PC-3 (cell line): Measurements from ENCODE around the gene ERGIC1. TPM values are rescaled to one million over a fixed set of nuclear protein-coding genes. Genes with fewer than 3 reads are reported as not detected.

Source experiments
- ATAC-seq: fragments of 200-7000 bp; cut with Tn5 transposase; 2 replicates; pipeline ENCODE4 v1.9.1; 2020; ENCODE audit warnings: mild to moderate bottlenecking, moderate library complexity
- BruUV-seq: library from RNA; stranded (reverse); fragments of 400-500 nt; replicated peaks from 2 replicates; lab custom pipeline; 2021; lab: Mats Ljungman, UMichigan
- CTCF ChIA-PET: fragments of 300-600 bp; sonication (Branson Sonifier 250); formaldehyde crosslinking; loops from one replicate; lab custom pipeline; 2022; ENCODE audit warnings: antibody characterized with exemption; lab: Charles Lee
- POLR2A ChIA-PET: fragments of 300-600 bp; sonication (Branson Sonifier 250); formaldehyde crosslinking; loops from one replicate; lab custom pipeline; 2022; ENCODE audit warnings: antibody characterized with exemption; ENCODE audit not compliant: unreplicated experiment; lab: Charles Lee
- DNase-seq: peaks from one replicate; pipeline ENCODE4 v3.0.0-alpha.2; 2015
- H2AFZ ChIP-seq: fragments of 300-600 bp; sonication (generic); 2 replicates; pipeline ENCODE4 v1.6.0; 2016; ENCODE audit warnings: antibody characterized with exemption, low read length
- H3F3A ChIP-seq: fragments of 300-600 bp; sonication (generic); one replicate; pipeline ENCODE4 v1.6.0; 2017; ENCODE audit warnings: antibody characterized with exemption, low read length, control low read depth, mild to moderate bottlenecking; ENCODE audit not compliant: unreplicated experiment
- H3K27ac ChIP-seq: fragments of 300-600 bp; sonication (generic); 2 replicates; pipeline ENCODE4 v1.5.1; 2016; ENCODE audit warnings: mild to moderate bottlenecking, low read length
- H3K27me3 ChIP-seq: fragments of 300-600 bp; sonication (generic); 2 replicates; pipeline ENCODE4 v1.6.1; 2016; ENCODE audit warnings: low read length, mixed read lengths
- H3K36me3 ChIP-seq: fragments of 300-600 bp; sonication (generic); 2 replicates; pipeline ENCODE4 v1.6.1; 2016; ENCODE audit warnings: low read depth, mixed run types, low read length, mixed read lengths
- H3K4me1 ChIP-seq: fragments of 300-600 bp; sonication (generic); 2 replicates; pipeline ENCODE4 v1.5.1; 2016; ENCODE audit warnings: low read length; ENCODE audit not compliant: insufficient read depth
- H3K4me2 ChIP-seq: fragments of 300-600 bp; sonication (generic); 2 replicates; pipeline ENCODE4 v1.6.0; 2016; ENCODE audit warnings: low read length
- H3K4me3 ChIP-seq: fragments of 300-600 bp; sonication (generic); 2 replicates; pipeline ENCODE4 v1.5.1; 2016; ENCODE audit warnings: mild to moderate bottlenecking, low read length, mixed read lengths
- H3K79me2 ChIP-seq: fragments of 300-600 bp; sonication (generic); 2 replicates; pipeline ENCODE4 v1.6.1; 2017; ENCODE audit warnings: low read length, mixed read lengths
- H3K9ac ChIP-seq: fragments of 300-600 bp; sonication (generic); 2 replicates; pipeline ENCODE4 v1.6.0; 2016; ENCODE audit warnings: mild to moderate bottlenecking, low read length
- H3K9me2 ChIP-seq: fragments of 300-600 bp; sonication (generic); replicated peaks from 2 replicates; pipeline ENCODE4 v1.6.1; 2016; ENCODE audit warnings: mixed run types, low read length, mixed read lengths
- H3K9me3 ChIP-seq: fragments of 300-600 bp; sonication (generic); 2 replicates; pipeline ENCODE4 v1.6.1; 2016; ENCODE audit warnings: low read length, mixed read lengths
- H4K20me1 ChIP-seq: fragments of 300-600 bp; sonication (generic); 2 replicates; pipeline ENCODE4 v1.6.1; 2016; ENCODE audit warnings: low read length, mixed read lengths
- CTCF ChIP-seq: fragments of 300-600 bp; sonication (generic); conservative IDR thresholded peaks from 2 replicates; pipeline ENCODE4 v1.5.1; 2017; ENCODE audit warnings: antibody characterized with exemption, low read depth, mild to moderate bottlenecking, low read length
- EZH2 ChIP-seq: fragments of 300-600 bp; sonication (generic); IDR thresholded peaks from one replicate; pipeline ENCODE4 v1.6.1; 2017; ENCODE audit warnings: antibody characterized with exemption, mild to moderate bottlenecking, low read length; ENCODE audit not compliant: unreplicated experiment
- EZH2phosphoT487 ChIP-seq: fragments of 300-600 bp; sonication (generic); IDR thresholded peaks from 2 replicates; pipeline ENCODE4 v1.6.1; 2018; ENCODE audit warnings: mild to moderate bottlenecking, antibody characterized with exemption, low read length, borderline replicate concordance
- intact Hi-C: fragments of 100-400 bp; cut with micrococcal nuclease; formaldehyde crosslinking; loops from 2 replicates; pipeline ENCODE4 v1.9.0; 2023
- total RNA-seq: library from RNA; depleted of rRNA; stranded (reverse); fragments of >200 nt; gene quantifications from 2 replicates; pipeline ENCODE4 v1.2.3, GENCODE V29; 2014

ERGIC1 gene
- total RNA-seq, 1 experiment from 2014 or later: 148 TPM

- no peak overlapping the region for H3K9ac ChIP-seq
- ATAC-seq (no peak), DNase-seq (no peak)
- H3K27me3 ChIP-seq: no peaks in the 10 kb centered on the region
- H3K4me2 ChIP-seq: no peak overlapping the region
- BruUV-seq: no TSS peak
- POLR2A ChIA-PET: no interaction called here
- H3F3A ChIP-seq: peaks cover 5% of the 10 kb centered on the region
- intact Hi-C loops: no loop called here
- no peak overlapping the region for H3K4me3 ChIP-seq
- H3K79me2 ChIP-seq: no peaks in the 10 kb centered on the region
- CTCF ChIA-PET: no interaction called here
- no peak overlapping the region for H2AFZ ChIP-seq
- H4K20me1 ChIP-seq: no peaks in the 10 kb centered on the region
- H3K27ac ChIP-seq: no peak overlapping the region
- H3K9me2 ChIP-seq: no peaks in the 10 kb centered on the region
- no peaks in the 10 kb centered on the region for H3K9me3 ChIP-seq
- H3K4me1 ChIP-seq: peaks cover 37% of the 10 kb centered on the region
- TF ChIP-seq CTCF (no peak), EZH2phosphoT487 (no peak), EZH2 (no peak)
- no peaks in the 10 kb centered on the region for H3K36me3 ChIP-seq
These were observed 73.6 kb downstream of the ERGIC1 start for GRCh38 chr5:172907657-172908056.

- Histone ChIP-seq H3K79me2 (no peaks in the 10 kb centered on the region), H3K4me2 (no peak overlapping the region), H3K4me3 (no peak overlapping the region), H3K36me3 (peaks cover 4% of the 10 kb centered on the region; the same call in 1 of the 2 replicates), H3K27me3 (no peaks in the 10 kb centered on the region), H3K27ac (no peak overlapping the region), H2AFZ (no peak overlapping the region), H3F3A (peaks cover 5% of the 10 kb centered on the region), H3K4me1 (peaks cover 27% of the 10 kb centered on the region), H4K20me1 (no peaks in the 10 kb centered on the region), H3K9me3 (no peaks in the 10 kb centered on the region), H3K9me2 (no peaks in the 10 kb centered on the region), H3K9ac (no peak overlapping the region)
- intact Hi-C loops: no loop called here
- TF ChIP-seq CTCF: no peak
- no peak for TF ChIP-seq EZH2phosphoT487
- TF ChIP-seq EZH2: no peak
- CTCF ChIA-PET: no interaction called here
- ATAC-seq: no peak
- no TSS peak for BruUV-seq
- DNase-seq: no peak
- POLR2A ChIA-PET: no interaction called here
These were observed 74.6 kb downstream of the ERGIC1 start for GRCh38 chr5:172908662-172909061.

GRCh38 chr5:172909931-172910502 lies 76.0 kb downstream of the ERGIC1 start:
- intact Hi-C loops: no loop called here
- DNase-seq (no peak), ATAC-seq (no peak)
- Histone ChIP-seq H3K4me2 (no peak overlapping the region), H3F3A (no peaks in the 10 kb centered on the region), H2AFZ (no peak overlapping the region), H3K4me1 (peaks cover 13% of the 10 kb centered on the region), H3K9me2 (no peaks in the 10 kb centered on the region), H4K20me1 (no peaks in the 10 kb centered on the region), H3K9me3 (no peaks in the 10 kb centered on the region), H3K79me2 (no peaks in the 10 kb centered on the region), H3K4me3 (no peak overlapping the region), H3K27me3 (no peaks in the 10 kb centered on the region), H3K36me3 (peaks cover 5% of the 10 kb centered on the region; the same call in 1 of the 2 replicates), H3K27ac (no peak overlapping the region), H3K9ac (no peak overlapping the region)
- no TSS peak for BruUV-seq
- POLR2A ChIA-PET: no interaction called here
- TF ChIP-seq CTCF: no peak
- TF ChIP-seq EZH2: no peak
- TF ChIP-seq EZH2phosphoT487: no peak
- CTCF ChIA-PET: interaction anchor here (0.7 kb wide), 1 partner anchor 193 kb away, joined by 6 read pairs; no protein-coding TSS in a partner anchor
